Peyer's patch (tissue), 4 donors: Measurements from ENCODE around the gene MAML2.

ENCODE experiments used
- POLR2A ChIP-seq, 2 donors: fragments of 450-650 bp; IDR thresholded peaks; one replicate each; pipeline ENCODE4 v1.5.1; 2017; ENCODE audit warnings: antibody characterized with exemption in 2 of 2, mild to moderate bottlenecking in 2 of 2, moderate library complexity in 2 of 2
- TF ChIP-seq, protein P1 (sequence below), 6 experiments: fragments of 450-650 bp in 4 of 6; fragments of 200-600 bp in 2 of 6; sonication (generic) in 1 of 6; IDR thresholded peaks; one replicate each; pipeline ENCODE4 v1.5.1; 2017 to 2019; ENCODE audit warnings: antibody characterized with exemption in 6 of 6, mild to moderate bottlenecking in 3 of 6, moderate library complexity in 1 of 6

DNA sequence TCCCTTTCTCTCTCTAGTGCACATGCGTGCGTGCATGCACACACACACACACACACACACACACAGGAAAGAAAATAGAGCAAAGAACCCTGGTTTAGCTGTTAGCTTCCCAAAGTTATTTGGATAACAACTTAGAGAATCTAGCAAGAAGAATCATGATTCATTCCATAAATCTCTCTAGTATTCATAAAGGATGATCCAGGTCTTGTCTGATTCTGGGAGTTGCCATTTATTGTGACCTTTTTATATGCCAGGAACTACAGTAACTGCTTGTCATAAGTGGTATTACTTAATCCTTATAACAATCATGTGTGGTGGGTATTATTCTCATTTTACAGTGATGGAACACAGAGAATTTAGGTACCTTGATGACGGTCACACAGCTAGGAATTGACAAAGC lies 277.6 kb downstream of the MAML2 start:
- TF ChIP-seq POLR2A (IDR thresholded peaks at IDR 0.05), result no peak
- TF ChIP-seq, protein P1, sequence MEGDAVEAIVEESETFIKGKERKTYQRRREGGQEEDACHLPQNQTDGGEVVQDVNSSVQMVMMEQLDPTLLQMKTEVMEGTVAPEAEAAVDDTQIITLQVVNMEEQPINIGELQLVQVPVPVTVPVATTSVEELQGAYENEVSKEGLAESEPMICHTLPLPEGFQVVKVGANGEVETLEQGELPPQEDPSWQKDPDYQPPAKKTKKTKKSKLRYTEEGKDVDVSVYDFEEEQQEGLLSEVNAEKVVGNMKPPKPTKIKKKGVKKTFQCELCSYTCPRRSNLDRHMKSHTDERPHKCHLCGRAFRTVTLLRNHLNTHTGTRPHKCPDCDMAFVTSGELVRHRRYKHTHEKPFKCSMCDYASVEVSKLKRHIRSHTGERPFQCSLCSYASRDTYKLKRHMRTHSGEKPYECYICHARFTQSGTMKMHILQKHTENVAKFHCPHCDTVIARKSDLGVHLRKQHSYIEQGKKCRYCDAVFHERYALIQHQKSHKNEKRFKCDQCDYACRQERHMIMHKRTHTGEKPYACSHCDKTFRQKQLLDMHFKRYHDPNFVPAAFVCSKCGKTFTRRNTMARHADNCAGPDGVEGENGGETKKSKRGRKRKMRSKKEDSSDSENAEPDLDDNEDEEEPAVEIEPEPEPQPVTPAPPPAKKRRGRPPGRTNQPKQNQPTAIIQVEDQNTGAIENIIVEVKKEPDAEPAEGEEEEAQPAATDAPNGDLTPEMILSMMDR (IDR thresholded peaks at IDR 0.05), result no peak
